LNCAP (cell line): ENCODE results near the gene DYNC1I1.

Experiments
- TF ChIP-seq, protein P1 (sequence below): fragments of 450-650 bp; IDR thresholded peaks from 2 replicates; pipeline ENCODE4 v1.5.1; 2017; ENCODE audit warnings: mild to moderate bottlenecking

DYNC1I1 gene

DNA sequence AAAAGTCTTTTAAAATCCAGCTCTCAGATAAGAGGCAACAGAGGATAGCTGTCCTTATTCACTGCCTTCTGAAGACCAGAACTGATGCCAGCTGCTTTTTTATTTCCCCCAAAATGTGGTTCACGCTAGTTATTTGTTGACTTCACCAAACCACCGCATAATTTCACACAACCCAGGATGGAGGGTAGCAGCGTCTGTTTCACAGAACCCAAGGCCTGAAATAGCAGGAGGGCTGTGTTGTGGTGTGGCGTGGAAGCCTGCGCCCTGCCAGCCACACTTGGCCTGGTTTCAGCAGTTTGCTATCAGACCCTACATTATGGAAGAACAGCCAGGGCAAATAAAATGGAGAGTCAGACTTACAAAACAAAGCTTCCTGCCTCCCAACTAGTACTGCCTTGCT, 155.4 kb downstream of the DYNC1I1 start:
- TF ChIP-seq, protein P1, sequence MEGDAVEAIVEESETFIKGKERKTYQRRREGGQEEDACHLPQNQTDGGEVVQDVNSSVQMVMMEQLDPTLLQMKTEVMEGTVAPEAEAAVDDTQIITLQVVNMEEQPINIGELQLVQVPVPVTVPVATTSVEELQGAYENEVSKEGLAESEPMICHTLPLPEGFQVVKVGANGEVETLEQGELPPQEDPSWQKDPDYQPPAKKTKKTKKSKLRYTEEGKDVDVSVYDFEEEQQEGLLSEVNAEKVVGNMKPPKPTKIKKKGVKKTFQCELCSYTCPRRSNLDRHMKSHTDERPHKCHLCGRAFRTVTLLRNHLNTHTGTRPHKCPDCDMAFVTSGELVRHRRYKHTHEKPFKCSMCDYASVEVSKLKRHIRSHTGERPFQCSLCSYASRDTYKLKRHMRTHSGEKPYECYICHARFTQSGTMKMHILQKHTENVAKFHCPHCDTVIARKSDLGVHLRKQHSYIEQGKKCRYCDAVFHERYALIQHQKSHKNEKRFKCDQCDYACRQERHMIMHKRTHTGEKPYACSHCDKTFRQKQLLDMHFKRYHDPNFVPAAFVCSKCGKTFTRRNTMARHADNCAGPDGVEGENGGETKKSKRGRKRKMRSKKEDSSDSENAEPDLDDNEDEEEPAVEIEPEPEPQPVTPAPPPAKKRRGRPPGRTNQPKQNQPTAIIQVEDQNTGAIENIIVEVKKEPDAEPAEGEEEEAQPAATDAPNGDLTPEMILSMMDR = no peak

GRCh38 chr7:95929710-95930280, 157.4 kb downstream of the DYNC1I1 start:
- TF ChIP-seq, protein P1 = no peak

- TF ChIP-seq, protein P1 = no peak
Measured at GRCh38 chr7:95931460-95932232, 159.3 kb downstream of the DYNC1I1 start.

DNA sequence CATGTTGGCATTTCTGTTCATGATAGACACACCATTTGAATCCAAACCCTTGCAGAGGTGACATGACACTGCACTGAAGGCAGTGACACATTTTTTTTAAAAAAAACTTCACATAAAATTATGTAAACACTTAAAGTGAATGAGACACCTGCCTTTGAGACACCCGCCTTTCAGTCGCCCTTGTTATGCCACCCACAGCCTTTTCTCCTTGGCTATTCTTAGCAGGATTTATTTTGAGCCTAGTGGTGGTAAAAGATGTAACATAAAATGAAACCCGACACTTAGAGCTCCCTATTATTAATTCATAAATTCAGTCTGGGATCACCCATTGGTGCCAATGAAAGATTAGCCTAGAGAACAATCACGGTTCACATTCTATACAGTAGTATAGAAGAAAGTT, 161.3 kb downstream of the DYNC1I1 start:
- TF ChIP-seq, protein P1 = no peak

DNA sequence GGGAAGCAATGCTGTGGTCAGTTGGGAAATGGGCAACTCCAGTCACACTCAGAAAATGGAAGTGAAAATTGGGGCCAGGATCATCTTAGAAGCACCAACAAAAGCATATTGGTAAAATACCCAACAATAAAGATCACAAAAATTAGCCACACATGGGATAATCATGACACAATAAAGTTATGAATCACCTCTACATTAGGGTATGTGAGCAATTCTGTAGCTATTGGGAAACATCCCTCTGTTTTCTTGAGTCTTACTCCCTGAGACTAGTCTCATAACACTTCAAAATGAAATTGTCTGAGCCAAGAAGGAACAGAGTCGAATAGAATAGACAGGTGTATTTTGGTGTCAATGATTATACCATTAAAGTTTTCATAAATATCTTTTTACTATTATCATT, 178.3 kb downstream of the DYNC1I1 start:
- TF ChIP-seq, protein P1 = no peak

DNA sequence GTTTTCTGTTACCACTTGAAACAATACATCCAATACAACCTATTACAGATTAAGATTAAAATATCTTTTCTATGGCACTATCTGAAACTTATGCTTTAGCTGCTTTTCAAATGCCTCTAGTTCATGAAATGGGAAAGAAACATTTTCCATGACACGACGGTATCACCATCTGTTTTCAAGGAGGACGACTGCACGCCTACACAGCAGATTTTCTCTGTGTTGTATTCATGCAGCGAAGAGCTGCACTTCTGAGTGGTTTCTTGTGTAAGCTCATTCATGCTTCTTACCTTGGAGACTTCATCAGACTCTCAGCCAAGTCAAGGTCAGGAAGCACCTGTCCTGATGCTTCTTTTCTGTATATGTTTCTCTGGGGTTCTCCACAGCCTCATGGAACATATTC, 179.2 kb downstream of the DYNC1I1 start:
- TF ChIP-seq, protein P1 = no peak

GRCh38 chr7:95951997-95952795, 179.8 kb downstream of the DYNC1I1 start:
- TF ChIP-seq, protein P1 = no peak
